Measurements from ENCODE around the gene BTBD16.

BTBD16 gene

DNA sequence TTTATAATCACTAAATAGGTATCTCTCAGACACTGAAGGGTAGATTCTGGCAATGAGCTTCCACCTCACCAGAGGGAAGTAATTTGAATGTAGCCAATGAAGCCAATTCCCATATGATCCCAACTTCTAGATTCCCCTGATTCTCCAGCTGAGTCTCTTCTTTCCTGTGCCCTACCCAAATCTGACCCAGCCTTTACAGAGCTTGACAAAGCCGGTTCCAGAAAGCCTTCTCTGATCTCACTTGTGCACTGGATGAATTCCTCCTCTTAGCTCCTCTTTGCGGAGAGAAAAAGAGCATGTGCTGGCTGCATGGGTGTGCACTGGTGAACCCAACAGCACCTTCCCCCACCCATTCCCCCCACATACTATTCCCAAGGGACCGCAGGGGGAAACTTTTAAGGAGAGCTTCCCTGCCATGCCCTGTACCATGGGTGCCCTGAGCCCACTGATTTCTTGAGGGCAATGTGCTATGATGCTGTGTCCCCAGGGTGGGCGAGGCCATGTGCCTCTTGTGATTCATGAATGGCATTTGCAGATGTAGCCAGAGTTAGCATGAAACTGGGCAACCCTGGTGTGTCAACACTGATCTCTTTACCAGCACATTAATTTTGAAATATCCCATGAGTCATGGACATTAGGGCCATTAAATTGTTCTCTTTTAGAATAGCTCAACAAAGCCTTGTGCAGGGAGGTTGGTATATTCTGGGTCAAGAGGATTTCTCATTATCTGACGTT lies 53.0 kb downstream of the BTBD16 start:
- WGBS, result 91% methylated on average over 5 of the region's 5 CpGs
- no peaks in the 10 kb centered on the region for H3K27me3 ChIP-seq (ENCODE audit: insufficient read depth, low read length)
- H3K4me3 ChIP-seq (ENCODE audit: low read length), result no peak overlapping the region
- peaks cover 5% of the 10 kb centered on the region; the same call in 1 of the 2 replicates for H3K9me3 ChIP-seq (ENCODE audit: insufficient read depth, low read depth, low read length)
- no peaks in the 10 kb centered on the region for H3K4me1 ChIP-seq (ENCODE audit: insufficient read depth, low read length)
- no peaks in the 10 kb centered on the region for H3K36me3 ChIP-seq (ENCODE audit: insufficient read depth, low read length)
- no peak overlapping the region for H3K9ac ChIP-seq (ENCODE audit: low read depth, low read length)
- H3K27ac ChIP-seq (ENCODE audit: low read depth, low read length), result no peak overlapping the region

DNA sequence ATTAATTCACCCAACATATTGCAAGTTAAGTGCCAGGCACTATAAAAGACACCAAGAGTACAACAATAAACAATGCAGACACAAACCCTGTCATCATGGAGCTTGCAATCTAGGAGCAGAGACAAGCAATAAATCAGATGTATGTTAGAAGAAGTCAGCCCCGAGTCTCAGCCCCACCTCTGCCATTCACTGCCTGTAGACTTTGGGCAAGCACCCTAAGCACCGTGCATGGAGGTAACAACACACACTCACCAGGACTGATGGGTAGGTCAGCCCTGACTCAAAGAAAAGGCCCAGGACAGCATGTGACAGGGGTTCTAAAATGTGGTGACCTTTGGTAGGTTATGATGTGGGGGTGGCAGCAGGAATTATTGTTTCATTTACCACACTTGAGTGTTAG lies 54.1 kb downstream of the BTBD16 start:
- WGBS, result 100% methylated on average over 2 of the region's 2 CpGs
- peaks cover 2% of the 10 kb centered on the region; the same call in 1 of the 2 replicates for H3K9me3 ChIP-seq (ENCODE audit: insufficient read depth, low read depth, low read length)
- no peaks in the 10 kb centered on the region for H3K36me3 ChIP-seq (ENCODE audit: insufficient read depth, low read length)
- H3K27ac ChIP-seq (ENCODE audit: low read depth, low read length), result no peak overlapping the region
- H3K27me3 ChIP-seq (ENCODE audit: insufficient read depth, low read length), result no peaks in the 10 kb centered on the region
- H3K9ac ChIP-seq (ENCODE audit: low read depth, low read length), result no peak overlapping the region
- H3K4me3 ChIP-seq (ENCODE audit: low read length), result no peak overlapping the region
- H3K4me1 ChIP-seq (ENCODE audit: insufficient read depth, low read length), result 0 out of 2 replicates have a peak, but pooled peaks cover 4% of the 10 kb centered on the region

DNA sequence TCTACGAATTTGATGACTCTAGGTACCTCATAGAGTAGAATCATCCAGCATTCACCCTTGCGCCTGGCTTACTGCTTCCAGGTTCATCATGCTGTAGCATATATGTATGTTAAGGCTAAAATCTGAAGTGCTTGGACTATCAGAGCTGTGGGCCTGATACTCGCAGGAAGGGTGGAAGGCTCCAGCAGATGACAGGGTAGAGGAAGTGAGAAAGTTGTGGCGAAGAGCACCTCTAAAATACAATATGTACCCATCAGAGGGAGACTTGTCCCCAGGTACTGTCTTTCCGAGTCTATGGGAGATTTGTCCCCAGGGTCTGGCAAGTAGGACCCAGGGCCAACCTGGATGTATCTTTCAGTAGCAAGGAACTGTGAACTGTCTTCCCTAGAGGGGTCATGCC lies 55.3 kb downstream of the BTBD16 start:
- Histone ChIP-seq H3K9ac (ENCODE audit: low read depth, low read length) (no peak overlapping the region), H3K4me3 (ENCODE audit: low read length) (no peak overlapping the region), H3K9me3 (ENCODE audit: insufficient read depth, low read depth, low read length) (no peaks in the 10 kb centered on the region), H3K27ac (ENCODE audit: low read depth, low read length) (no peak overlapping the region), H3K27me3 (ENCODE audit: insufficient read depth, low read length) (no peaks in the 10 kb centered on the region), H3K36me3 (ENCODE audit: insufficient read depth, low read length) (no peaks in the 10 kb centered on the region), H3K4me1 (ENCODE audit: insufficient read depth, low read length) (0 out of 2 replicates have a peak, but pooled peaks cover 4% of the 10 kb centered on the region)
- 93% methylated on average over 5 of the region's 5 CpGs for WGBS

DNA sequence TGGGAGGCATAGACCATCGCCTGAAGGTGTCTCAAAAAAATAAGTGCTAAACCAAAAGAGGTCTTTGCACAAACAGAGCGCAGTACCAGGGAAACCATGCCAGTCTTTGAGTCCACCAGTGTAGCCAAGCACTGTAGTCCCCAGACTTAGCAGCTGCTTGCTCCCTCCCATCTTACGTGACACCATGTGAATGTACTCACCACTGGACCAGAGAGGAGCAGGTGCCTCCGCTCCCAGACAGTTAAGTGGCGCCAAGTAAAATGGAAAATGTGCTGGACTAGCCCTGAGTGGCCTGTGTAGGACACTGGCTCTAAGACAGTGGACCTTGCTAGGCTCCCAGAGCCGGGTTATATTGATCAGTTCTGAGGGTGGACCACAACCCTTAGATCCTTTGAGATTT lies 55.7 kb downstream of the BTBD16 start:
- Histone ChIP-seq H3K36me3 (ENCODE audit: insufficient read depth, low read length) (no peaks in the 10 kb centered on the region), H3K27ac (ENCODE audit: low read depth, low read length) (no peak overlapping the region), H3K9me3 (ENCODE audit: insufficient read depth, low read depth, low read length) (no peaks in the 10 kb centered on the region), H3K9ac (ENCODE audit: low read depth, low read length) (no peak overlapping the region), H3K4me1 (ENCODE audit: insufficient read depth, low read length) (0 out of 2 replicates have a peak, but pooled peaks cover 4% of the 10 kb centered on the region), H3K27me3 (ENCODE audit: insufficient read depth, low read length) (no peaks in the 10 kb centered on the region), H3K4me3 (ENCODE audit: low read length) (no peak overlapping the region)
- WGBS, result 88% methylated on average over 6 of the region's 6 CpGs

DNA sequence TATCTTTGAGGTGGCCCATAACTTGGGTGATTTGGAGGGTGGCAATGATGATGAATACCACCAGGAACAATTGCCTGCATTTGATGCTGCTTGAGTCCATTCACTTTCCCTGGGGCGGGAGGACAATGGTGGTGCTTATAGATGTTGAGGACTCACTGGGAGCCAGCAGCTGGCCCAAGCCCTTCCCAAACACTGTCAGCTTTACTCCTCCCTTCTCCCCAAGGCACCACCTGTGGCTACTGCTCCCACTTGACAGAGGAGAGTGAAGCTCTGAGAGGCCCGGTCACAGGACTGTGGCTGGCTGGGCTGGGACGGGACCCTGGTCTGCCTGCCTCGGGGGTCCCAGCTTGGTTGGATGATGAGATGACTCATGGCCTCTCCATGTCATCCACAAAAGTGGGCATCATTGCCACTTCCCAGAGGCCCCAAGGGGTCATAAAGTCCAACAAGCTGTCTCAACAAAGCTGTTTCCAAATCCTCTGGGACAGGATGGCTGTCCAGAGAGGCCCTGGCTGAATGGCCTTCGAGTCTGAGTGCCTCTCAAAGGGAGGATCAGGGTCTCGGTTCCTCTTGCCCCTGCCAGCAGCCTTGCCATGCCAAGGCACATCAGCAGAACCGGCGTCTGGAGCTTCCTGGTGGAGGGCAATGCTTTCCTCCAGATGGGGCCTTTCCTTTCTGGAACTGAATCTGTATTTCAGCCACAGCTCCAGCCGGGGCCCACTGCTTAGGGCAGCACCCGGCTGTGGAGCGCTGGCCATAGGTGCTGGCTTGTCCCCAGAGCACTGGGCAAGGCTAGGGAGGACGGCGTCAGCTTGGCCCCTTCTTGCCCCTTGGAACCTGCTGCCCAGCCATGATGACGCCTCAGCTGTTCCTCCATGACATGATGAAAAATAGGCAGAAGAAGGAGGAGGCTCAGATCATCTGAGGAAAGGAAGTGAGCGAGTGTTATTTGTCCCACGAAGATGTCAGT lies 56.4 kb downstream of the BTBD16 start:
- Histone ChIP-seq H3K27ac (ENCODE audit: low read depth, low read length) (no peak overlapping the region), H3K9me3 (ENCODE audit: insufficient read depth, low read depth, low read length) (no peaks in the 10 kb centered on the region), H3K9ac (ENCODE audit: low read depth, low read length) (no peak overlapping the region), H3K36me3 (ENCODE audit: insufficient read depth, low read length) (no peaks in the 10 kb centered on the region), H3K4me3 (ENCODE audit: low read length) (no peak overlapping the region), H3K27me3 (ENCODE audit: insufficient read depth, low read length) (no peaks in the 10 kb centered on the region), H3K4me1 (ENCODE audit: insufficient read depth, low read length) (0 out of 2 replicates have a peak, but pooled peaks cover 4% of the 10 kb centered on the region)
- 94% methylated on average over 16 of the region's 16 CpGs for WGBS

DNA sequence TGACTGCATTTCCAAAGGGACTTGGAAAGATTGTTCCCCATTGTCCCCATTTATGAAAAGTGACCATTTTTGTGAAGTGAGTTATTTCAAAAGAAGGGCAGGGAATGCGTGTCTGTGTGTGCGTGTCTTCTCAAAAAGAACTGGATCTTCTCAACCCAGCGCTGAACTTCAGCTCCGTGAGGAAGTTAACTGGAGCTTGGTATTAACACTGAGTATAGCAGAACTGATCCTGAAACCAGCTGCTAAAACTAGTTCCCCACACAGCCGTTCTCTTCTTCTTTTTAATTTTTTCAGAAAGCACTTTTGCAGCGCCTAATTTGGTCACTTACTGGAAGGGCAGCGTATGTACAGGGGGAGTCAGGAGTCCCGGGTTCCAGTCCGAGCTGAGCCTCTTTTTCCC lies 57.6 kb downstream of the BTBD16 start:
- no peak overlapping the region for H3K4me3 ChIP-seq (ENCODE audit: low read length)
- no peaks in the 10 kb centered on the region for H3K36me3 ChIP-seq (ENCODE audit: insufficient read depth, low read length)
- WGBS, result 85% methylated on average over 9 of the region's 9 CpGs
- no peaks in the 10 kb centered on the region for H3K27me3 ChIP-seq (ENCODE audit: insufficient read depth, low read length)
- H3K27ac ChIP-seq (ENCODE audit: low read depth, low read length), result no peak overlapping the region
- H3K9ac ChIP-seq (ENCODE audit: low read depth, low read length), result no peak overlapping the region
- 0 out of 2 replicates have a peak, but pooled peaks cover 4% of the 10 kb centered on the region for H3K4me1 ChIP-seq (ENCODE audit: insufficient read depth, low read length)
- H3K9me3 ChIP-seq (ENCODE audit: insufficient read depth, low read depth, low read length), result no peaks in the 10 kb centered on the region

DNA sequence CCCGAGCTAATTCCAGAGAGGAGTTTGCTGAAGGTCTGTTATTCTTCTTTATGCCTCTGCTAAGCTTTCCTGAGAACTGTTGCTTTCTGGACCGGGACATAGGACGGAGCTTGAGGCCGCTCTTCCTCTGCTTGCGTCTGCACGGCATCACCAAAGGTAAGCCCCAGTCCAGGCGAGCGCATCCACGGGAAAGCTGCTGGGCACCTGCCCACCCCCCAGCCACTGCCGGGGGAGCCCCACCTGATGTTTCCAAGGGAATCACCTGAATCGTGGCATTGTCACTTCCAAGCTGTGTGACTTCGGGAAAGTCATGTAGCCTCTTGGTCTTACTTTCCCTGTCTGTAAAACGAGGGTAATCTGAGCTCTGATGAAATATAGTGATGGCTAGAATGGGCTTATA lies 58.3 kb downstream of the BTBD16 start:
- 86% methylated on average over 13 of the region's 13 CpGs for WGBS
- Histone ChIP-seq H3K27me3 (ENCODE audit: insufficient read depth, low read length) (no peaks in the 10 kb centered on the region), H3K4me3 (ENCODE audit: low read length) (no peak overlapping the region), H3K27ac (ENCODE audit: low read depth, low read length) (no peak overlapping the region), H3K36me3 (ENCODE audit: insufficient read depth, low read length) (no peaks in the 10 kb centered on the region), H3K4me1 (ENCODE audit: insufficient read depth, low read length) (0 out of 2 replicates have a peak, but pooled peaks cover 4% of the 10 kb centered on the region), H3K9ac (ENCODE audit: low read depth, low read length) (no peak overlapping the region), H3K9me3 (ENCODE audit: insufficient read depth, low read depth, low read length) (no peaks in the 10 kb centered on the region)

DNA sequence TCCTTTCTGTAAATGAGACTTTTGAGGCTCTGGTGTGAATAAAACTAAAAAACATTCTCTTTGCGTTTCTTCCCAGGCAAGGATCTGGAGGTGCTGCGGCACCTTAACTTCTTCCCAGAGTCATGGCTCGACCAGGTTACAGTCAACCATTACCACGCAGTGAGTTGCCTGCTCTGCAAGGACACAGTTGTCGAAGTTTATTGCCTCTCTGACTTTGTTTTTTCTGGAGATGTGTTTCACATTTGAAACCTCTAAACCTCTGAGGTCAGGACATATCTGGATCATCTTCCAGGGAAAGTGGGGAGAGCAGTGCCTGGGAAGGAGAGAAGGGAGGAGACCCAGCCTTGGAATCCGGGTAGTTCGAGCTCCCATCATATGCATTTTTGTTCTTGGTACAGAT lies 60.0 kb downstream of the BTBD16 start:
- H3K36me3 ChIP-seq (ENCODE audit: insufficient read depth, low read length), result no peaks in the 10 kb centered on the region
- H3K27me3 ChIP-seq (ENCODE audit: insufficient read depth, low read length), result no peaks in the 10 kb centered on the region
- WGBS, result 94% methylated on average over 7 of the region's 7 CpGs
- no peak overlapping the region for H3K9ac ChIP-seq (ENCODE audit: low read depth, low read length)
- H3K4me1 ChIP-seq (ENCODE audit: insufficient read depth, low read length), result 0 out of 2 replicates have a peak, but pooled peaks cover 4% of the 10 kb centered on the region
- no peaks in the 10 kb centered on the region for H3K9me3 ChIP-seq (ENCODE audit: insufficient read depth, low read depth, low read length)
- no peak overlapping the region for H3K4me3 ChIP-seq (ENCODE audit: low read length)
- no peak overlapping the region for H3K27ac ChIP-seq (ENCODE audit: low read depth, low read length)

DNA sequence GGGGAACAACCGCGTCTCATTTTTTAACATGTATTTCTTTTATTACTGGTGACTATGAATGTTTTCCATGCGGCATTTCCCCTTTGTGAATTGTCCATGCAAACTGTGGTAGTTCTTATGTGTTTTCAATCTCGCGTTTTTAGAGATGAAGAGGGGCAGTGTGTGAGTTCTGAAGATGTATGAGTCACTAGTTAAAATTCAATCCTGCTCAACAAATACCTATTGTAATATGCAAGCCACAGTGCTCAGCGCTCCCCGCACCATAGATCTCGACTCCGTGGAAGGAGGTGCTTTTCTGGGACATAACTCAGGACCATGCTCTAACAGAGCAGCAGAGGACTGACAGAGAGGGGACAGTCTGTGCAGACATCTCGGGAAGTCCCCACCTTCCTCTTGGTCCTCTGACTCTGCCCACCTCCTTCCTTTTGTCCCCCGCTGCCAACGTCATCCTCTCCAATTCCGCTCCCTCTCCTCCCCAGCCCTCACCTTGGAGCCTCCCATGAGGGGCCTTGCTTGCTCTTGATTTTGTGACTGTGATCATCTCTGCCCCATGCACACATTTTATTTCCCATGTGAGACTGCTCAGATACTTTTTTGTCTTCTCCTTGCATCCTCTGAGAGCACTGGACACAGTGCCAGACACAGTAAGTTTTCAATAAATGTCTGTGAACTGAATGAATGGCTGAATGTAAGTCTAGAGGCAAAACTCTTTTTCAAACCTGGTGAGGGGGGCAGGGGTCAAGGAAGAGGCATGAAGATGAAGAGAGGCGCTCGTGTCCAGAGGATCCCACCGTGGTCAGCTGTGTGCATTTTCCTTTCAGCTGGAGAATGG lies 60.7 kb downstream of the BTBD16 start:
- H3K27ac ChIP-seq (ENCODE audit: low read depth, low read length), result no peak overlapping the region
- 0 out of 2 replicates have a peak, but pooled peaks cover 4% of the 10 kb centered on the region for H3K4me1 ChIP-seq (ENCODE audit: insufficient read depth, low read length)
- no peaks in the 10 kb centered on the region for H3K36me3 ChIP-seq (ENCODE audit: insufficient read depth, low read length)
- WGBS, result 83% methylated on average over 16 of the region's 16 CpGs
- no peaks in the 10 kb centered on the region for H3K9me3 ChIP-seq (ENCODE audit: insufficient read depth, low read depth, low read length)
- no peaks in the 10 kb centered on the region for H3K27me3 ChIP-seq (ENCODE audit: insufficient read depth, low read length)
- H3K9ac ChIP-seq (ENCODE audit: low read depth, low read length), result no peak overlapping the region
- H3K4me3 ChIP-seq (ENCODE audit: low read length), result no peak overlapping the region

DNA sequence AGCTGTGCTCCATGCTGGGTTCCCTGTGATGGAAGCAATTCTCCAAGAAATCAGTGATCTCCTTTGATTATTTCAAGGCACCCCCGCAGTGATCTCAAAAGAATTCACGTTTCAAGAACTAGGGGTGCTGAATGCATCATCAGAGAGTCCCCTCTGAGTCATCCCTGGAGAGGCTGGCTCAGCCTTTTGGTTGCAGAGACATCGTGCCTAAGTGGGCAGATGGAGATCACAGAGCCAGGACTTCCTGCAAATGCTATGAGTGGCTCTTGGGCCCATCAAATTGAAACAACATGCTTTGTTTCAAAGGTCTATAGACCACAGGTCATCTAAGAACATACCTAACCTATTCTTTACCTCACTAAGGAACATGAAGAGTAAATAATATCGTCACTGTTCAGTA lies 61.9 kb downstream of the BTBD16 start:
- H3K9ac ChIP-seq (ENCODE audit: low read depth, low read length), result no peak overlapping the region
- no peaks in the 10 kb centered on the region for H3K36me3 ChIP-seq (ENCODE audit: insufficient read depth, low read length)
- H3K27ac ChIP-seq (ENCODE audit: low read depth, low read length), result no peak overlapping the region
- no peak overlapping the region for H3K4me3 ChIP-seq (ENCODE audit: low read length)
- H3K27me3 ChIP-seq (ENCODE audit: insufficient read depth, low read length), result no peaks in the 10 kb centered on the region
- 87% methylated on average over 4 of the region's 4 CpGs for WGBS
- H3K4me1 ChIP-seq (ENCODE audit: insufficient read depth, low read length), result 0 out of 2 replicates have a peak, but pooled peaks cover 4% of the 10 kb centered on the region
- H3K9me3 ChIP-seq (ENCODE audit: insufficient read depth, low read depth, low read length), result no peaks in the 10 kb centered on the region
